Chondrocyte (in vitro differentiated cells): ENCODE data around the gene SATB2. TPM values are rescaled to one million over a fixed set of nuclear protein-coding genes. Genes with fewer than 3 reads are reported as not detected.

Experiments used
- DNase-seq: peaks from one replicate; pipeline ENCODE4 v3.0.0; 2021; ENCODE audit warnings: mixed read lengths, low spot score
- H3K27ac Mint-ChIP-seq: one replicate; pipeline ENCODE4 v1.8.0; 2021; ENCODE audit warnings: mild to moderate bottlenecking, moderate library complexity, mixed read lengths; ENCODE audit not compliant: unreplicated experiment
- H3K27me3 Mint-ChIP-seq: 2 replicates; pipeline ENCODE4 v1.8.0; 2021; ENCODE audit warnings: low read depth, mixed read lengths
- H3K36me3 Mint-ChIP-seq: 2 replicates; pipeline ENCODE4 v1.8.0; 2021; ENCODE audit warnings: low read depth, mixed read lengths
- H3K4me1 Mint-ChIP-seq: 2 replicates; pipeline ENCODE4 v1.8.0; 2021; ENCODE audit warnings: low read depth, mild to moderate bottlenecking, mixed read lengths
- H3K4me3 Mint-ChIP-seq: one replicate; pipeline ENCODE4 v1.8.0; 2021; ENCODE audit warnings: mild to moderate bottlenecking, moderate library complexity, mixed read lengths; ENCODE audit not compliant: unreplicated experiment
- H3K9me3 Mint-ChIP-seq: 2 replicates; pipeline ENCODE4 v1.8.0; 2021; ENCODE audit warnings: low read depth, mixed read lengths
- total RNA-seq: library from RNA; stranded (reverse); gene quantifications from 3 replicates; pipeline ENCODE4 v1.2.1, GENCODE V29; 2021
- TF ChIP-seq, protein P1 (sequence below): fragments of 200-600 bp; sonication (generic); IDR thresholded peaks from 2 replicates; pipeline ENCODE4 v1.5.0; 2021; ENCODE audit warnings: antibody characterized with exemption, mild to moderate bottlenecking, moderate library complexity

The SATB2 gene
- total RNA-seq, 1 donor from 2014 or later, result 11.6 TPM

DNA sequence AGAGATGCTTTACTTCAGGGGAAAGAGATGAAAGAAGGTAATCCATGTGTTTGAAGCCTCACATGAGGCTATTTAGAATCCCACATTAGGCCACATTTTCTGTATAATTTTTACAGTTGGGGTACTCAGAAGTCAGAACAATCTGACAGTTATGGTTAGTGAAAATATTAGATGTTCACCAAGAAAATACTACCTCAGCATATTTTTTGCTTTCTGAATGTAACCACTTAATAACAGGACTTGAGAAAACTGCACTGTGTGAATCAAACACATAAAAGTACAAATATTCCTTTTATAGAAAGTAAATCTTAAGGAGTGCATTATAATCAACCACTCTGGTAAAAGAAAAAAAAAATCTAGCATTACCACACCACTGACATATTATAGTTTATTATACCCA is 169.3 kb downstream of the SATB2 start:
- peaks cover 4% of the 10 kb centered on the region for H3K36me3 Mint-ChIP-seq
- H3K4me3 Mint-ChIP-seq, result no peak overlapping the region
- peaks cover 4% of the 10 kb centered on the region for H3K9me3 Mint-ChIP-seq
- no peaks in the 10 kb centered on the region for H3K27me3 Mint-ChIP-seq
- TF ChIP-seq, protein P1, sequence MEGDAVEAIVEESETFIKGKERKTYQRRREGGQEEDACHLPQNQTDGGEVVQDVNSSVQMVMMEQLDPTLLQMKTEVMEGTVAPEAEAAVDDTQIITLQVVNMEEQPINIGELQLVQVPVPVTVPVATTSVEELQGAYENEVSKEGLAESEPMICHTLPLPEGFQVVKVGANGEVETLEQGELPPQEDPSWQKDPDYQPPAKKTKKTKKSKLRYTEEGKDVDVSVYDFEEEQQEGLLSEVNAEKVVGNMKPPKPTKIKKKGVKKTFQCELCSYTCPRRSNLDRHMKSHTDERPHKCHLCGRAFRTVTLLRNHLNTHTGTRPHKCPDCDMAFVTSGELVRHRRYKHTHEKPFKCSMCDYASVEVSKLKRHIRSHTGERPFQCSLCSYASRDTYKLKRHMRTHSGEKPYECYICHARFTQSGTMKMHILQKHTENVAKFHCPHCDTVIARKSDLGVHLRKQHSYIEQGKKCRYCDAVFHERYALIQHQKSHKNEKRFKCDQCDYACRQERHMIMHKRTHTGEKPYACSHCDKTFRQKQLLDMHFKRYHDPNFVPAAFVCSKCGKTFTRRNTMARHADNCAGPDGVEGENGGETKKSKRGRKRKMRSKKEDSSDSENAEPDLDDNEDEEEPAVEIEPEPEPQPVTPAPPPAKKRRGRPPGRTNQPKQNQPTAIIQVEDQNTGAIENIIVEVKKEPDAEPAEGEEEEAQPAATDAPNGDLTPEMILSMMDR, result no peak
- H3K27ac Mint-ChIP-seq, result no peak overlapping the region
- no peak for DNase-seq
- no peaks in the 10 kb centered on the region for H3K4me1 Mint-ChIP-seq

DNA sequence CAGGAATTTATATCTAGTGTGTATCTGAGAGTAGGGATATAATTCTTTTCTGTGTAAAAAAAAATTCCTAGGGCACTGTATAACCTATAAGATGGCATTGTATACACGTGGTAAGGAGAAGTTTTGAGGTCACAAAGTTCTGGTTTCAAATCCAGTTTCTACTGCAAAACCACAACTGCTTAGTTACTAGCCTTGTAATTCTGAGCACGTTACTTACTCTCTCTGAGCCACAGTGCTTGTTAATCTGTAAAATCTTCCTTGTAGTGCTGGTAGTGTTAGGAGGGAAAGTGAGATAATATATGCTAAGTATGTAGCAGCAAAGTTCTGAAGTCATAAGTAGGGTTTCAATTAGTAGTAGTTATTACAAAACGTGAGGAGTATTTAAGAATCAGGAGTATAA is 175.4 kb downstream of the SATB2 start:
- no peak overlapping the region for H3K4me3 Mint-ChIP-seq
- H3K9me3 Mint-ChIP-seq, result peaks cover 12% of the 10 kb centered on the region
- no peak for DNase-seq
- TF ChIP-seq, protein P1, result no peak
- H3K36me3 Mint-ChIP-seq, result peaks cover 7% of the 10 kb centered on the region
- H3K27ac Mint-ChIP-seq, result no peak overlapping the region
- H3K4me1 Mint-ChIP-seq, result peaks cover 5% of the 10 kb centered on the region
- H3K27me3 Mint-ChIP-seq, result no peaks in the 10 kb centered on the region

DNA sequence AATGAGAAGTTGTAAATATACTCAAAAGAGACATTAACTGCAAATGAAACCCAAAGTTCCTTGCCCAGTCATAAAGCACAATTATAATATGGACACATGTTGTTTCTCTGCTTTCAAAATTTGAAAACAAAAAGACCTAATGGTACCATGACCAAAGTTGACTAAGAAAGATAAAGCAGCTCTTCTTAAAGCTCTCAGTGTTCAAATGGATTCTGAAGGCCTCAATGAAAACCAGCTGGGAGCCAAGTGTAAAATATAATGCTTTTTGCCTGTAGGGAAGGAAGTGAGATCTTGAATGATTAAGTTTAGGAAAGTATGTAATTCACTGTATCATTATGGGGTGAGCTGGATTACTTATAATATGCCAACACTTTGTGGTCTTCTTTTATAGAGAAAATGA is 178.6 kb downstream of the SATB2 start:
- H3K4me3 Mint-ChIP-seq, result no peak overlapping the region
- peaks cover 5% of the 10 kb centered on the region for H3K4me1 Mint-ChIP-seq
- H3K36me3 Mint-ChIP-seq, result peaks cover 5% of the 10 kb centered on the region
- TF ChIP-seq, protein P1, result no peak
- H3K27me3 Mint-ChIP-seq, result no peaks in the 10 kb centered on the region
- no peak overlapping the region for H3K27ac Mint-ChIP-seq
- DNase-seq, result no peak
- peaks cover 8% of the 10 kb centered on the region for H3K9me3 Mint-ChIP-seq

DNA sequence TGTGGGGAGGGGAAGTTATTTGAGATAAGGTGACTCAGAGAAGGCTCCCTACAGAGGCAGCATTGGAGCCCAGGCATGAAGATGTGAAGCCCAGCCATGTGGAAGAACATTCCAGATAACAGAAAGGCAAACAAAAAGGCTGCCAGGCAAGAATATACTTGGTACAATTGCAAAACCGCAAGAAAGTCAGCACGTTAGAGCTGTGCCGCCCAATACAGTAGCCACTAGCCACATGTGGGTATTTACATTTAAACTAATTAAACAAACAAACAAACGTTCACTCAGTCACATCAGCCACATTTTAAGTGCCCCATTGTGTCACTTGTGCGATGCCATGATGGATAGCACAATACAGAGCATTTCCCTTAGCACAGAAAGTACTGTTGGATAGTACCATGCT is 179.6 kb downstream of the SATB2 start:
- Mint-ChIP-seq H3K4me1 (peaks cover 7% of the 10 kb centered on the region), H3K9me3 (peaks cover 8% of the 10 kb centered on the region), H3K36me3 (peaks cover 5% of the 10 kb centered on the region), H3K4me3 (no peak overlapping the region), H3K27ac (no peak overlapping the region), H3K27me3 (no peaks in the 10 kb centered on the region)
- no peak for DNase-seq
- TF ChIP-seq, protein P1, result no peak

DNA sequence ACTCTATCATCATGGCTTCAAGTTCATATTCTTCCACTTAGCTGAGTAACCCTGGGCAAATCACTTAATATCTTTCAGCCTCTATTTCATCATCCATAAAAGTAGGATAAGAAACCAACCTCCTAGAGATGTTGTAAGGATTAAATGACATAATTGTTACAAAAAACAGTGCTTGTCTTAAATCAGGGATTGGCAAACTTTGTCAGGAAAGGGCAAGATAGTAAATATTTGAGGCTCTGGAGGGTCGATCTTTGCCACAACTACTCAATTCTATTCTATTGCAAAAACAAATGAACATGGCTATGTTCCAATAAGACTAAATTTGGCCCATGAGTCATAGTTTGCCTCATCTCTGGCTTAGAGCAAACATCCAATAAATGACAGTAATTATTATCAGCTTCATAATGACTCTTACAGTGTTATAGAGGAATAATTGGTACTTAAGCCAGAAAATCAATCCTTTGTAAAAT is 184.7 kb downstream of the SATB2 start:
- H3K4me3 Mint-ChIP-seq, result no peak overlapping the region
- H3K9me3 Mint-ChIP-seq, result no peaks in the 10 kb centered on the region
- H3K27ac Mint-ChIP-seq, result no peak overlapping the region
- TF ChIP-seq, protein P1, result no peak
- peaks cover 8% of the 10 kb centered on the region for H3K4me1 Mint-ChIP-seq
- peaks cover 6% of the 10 kb centered on the region for H3K36me3 Mint-ChIP-seq
- no peaks in the 10 kb centered on the region for H3K27me3 Mint-ChIP-seq
- DNase-seq, result no peak
